ENCODE results near the gene PCNT.

PCNT gene

DNA sequence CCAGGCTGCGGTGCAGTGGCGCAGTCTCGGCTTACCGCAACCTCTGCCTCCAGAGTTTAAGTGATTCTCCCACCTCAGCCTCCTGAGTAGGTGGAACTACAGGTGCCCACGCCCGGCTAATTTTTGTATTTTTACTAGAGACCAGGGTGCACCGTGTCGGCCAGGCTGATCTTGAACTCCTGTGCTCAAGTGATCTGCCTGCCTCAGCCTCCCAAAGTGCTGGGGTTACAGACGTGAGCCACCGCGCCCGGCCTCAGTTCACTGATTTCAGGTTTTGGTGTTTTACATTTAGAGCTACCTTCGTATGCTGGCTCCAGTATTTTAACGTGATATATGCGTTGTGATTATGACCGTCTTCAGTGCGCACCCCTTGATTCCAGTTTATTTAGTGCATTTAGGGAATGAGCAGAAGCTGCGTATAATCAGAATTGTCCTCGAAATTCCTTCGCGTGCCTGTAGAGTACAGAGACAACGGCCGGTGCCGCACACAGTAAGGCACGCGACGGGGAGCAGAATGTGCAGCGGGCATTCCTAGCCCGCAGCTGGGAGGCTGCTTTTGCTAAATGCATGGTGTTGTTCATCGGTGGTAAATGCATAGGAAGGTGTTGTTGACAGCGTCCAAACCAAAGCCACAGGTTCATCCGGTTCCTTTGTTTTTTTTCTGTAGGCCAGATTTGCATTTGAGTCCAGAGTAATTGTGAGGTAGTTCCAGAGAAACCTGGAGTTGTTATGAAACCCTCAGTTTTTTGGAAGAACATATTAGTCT, 85.9 kb downstream of the PCNT start:
- DNase-seq = no peak

DNA sequence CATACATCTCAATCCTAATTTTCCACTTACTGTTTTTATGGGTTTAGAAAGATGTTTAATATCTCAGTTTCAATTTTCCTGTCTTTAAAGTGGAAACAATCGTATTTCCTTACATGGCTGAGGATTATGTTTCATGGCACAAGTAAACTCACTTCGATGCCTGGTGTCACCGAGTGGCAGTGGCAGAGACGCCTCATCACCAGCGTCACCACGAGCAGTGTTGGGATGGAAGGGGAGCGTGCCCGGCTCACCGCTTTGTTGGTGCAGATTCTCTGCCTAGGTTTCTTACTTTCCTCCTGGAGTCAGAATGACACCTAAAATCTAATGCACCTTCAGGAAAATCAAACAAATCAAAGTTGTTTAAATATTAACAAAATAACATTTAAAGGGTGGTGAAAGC, 86.6 kb downstream of the PCNT start:
- DNase-seq = no peak

DNA sequence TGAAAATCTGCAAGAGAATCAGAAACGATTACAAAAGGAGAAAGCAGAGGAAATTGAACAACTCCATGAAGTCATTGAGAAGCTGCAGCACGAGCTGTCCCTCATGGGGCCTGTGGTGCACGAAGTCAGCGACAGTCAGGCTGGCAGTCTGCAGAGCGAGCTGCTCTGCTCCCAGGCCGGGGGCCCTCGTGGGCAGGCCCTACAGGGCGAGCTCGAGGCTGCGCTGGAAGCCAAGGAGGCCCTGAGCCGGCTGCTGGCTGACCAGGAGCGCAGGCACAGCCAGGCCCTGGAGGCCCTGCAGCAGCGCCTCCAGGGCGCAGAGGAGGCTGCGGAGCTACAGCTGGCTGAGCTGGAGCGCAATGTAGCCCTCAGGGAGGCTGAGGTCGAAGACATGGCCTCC, 87.3 kb downstream of the PCNT start:
- DNase-seq = no peak

DNA sequence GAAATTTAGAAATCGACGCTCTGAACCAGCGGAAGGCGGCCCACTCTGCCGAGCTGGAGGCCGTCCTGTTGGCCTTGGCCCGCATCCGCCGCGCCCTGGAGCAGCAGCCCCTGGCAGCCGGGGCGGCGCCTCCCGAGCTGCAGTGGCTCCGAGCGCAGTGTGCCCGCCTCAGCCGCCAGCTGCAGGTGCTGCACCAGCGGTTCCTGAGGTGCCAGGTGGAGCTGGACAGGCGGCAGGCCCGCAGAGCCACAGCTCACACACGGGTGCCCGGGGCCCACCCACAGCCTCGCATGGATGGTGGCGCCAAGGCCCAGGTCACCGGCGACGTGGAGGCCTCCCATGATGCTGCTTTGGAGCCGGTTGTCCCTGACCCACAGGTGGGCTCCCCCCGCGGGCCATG, 87.7 kb downstream of the PCNT start:
- no peak for DNase-seq

DNA sequence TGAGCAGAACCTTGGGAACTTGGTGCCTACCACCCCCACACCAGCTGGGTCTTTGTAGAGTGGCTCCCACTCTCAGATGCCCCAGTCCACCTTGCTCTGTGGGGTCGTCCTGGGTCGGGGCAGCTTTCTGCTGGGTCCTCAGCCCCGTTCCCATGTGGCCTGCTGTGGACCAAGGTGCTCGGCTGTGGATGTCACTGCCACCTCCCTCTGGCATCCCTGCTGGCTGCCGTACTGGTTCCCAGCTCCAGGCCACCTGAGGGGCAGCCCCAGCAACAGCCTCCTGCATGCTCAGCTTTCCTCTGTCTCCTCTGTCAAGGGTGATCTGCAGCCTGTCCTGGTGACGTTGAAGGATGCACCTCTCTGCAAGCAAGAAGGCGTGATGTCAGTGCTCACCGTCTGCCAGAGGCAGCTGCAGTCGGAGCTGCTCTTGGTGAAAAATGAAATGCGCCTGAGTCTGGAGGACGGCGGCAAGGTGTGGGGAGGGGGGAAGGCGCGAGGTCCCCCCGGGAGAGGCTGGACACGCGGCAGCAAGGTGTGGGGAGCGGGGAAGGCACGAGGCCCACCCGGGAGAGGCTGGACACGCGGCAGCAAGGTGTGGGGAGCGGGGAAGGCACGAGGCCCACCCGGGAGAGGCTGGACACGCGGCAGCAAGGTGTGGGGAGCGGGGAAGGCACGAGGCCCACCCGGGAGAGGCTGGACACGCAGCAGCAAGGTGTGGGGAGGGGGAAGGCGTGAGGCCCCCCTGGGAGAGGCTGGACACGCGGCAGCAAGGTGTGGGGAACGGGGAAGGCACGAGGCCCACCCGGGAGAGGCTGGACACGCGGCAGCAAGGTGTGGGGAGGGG, 88.8 kb downstream of the PCNT start:
- no peak for DNase-seq

DNA sequence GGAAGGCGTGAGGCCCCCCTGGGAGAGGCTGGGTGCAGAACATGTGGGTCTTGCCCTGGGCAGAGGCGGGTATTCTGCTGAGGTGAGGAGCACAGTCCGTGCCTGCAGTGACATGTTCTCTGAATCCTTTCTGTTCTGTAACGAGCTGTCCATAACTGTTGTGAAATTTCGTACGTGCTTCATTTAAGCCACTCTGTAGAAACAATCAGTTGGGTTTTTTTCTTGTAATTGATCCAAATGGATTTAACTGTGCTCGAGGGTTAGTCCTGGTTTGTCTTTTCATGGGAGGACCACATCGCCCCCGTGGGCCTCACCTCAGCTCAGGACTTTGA, 89.4 kb downstream of the PCNT start:
- no peak for DNase-seq

DNA sequence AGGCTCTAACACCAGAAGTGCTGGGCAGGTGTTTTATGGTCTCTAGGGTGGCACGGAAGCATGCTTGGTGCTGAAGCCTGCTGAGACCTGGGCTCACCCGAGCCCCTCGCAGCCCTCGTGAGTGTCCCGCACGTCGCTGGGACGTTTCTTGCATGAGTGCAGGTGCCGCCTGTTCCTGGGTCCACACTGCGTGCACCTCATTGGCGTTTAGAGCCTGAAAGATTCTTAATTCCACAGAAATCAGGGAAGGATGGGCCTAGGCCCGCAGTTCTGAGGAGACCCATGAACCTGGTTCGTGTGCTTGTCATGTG, 91.0 kb downstream of the PCNT start:
- DNase-seq = no peak

DNA sequence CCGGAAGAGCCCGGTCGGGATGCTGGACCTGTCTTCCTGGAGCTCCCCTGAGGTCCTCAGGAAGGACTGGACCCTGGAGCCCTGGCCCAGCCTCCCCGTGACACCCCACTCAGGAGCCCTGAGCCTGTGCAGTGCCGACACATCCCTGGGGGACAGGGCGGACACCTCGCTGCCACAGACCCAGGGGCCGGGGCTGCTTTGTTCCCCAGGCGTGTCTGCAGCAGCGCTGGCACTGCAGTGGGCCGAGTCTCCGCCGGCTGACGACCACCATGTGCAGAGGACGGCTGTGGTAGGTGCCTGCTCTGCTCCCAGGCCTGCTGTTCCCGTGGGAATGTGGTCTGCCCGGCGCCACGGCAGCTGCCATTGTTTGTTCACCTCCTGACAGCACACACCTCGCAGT, 92.6 kb downstream of the PCNT start:
- DNase-seq = no peak

DNA sequence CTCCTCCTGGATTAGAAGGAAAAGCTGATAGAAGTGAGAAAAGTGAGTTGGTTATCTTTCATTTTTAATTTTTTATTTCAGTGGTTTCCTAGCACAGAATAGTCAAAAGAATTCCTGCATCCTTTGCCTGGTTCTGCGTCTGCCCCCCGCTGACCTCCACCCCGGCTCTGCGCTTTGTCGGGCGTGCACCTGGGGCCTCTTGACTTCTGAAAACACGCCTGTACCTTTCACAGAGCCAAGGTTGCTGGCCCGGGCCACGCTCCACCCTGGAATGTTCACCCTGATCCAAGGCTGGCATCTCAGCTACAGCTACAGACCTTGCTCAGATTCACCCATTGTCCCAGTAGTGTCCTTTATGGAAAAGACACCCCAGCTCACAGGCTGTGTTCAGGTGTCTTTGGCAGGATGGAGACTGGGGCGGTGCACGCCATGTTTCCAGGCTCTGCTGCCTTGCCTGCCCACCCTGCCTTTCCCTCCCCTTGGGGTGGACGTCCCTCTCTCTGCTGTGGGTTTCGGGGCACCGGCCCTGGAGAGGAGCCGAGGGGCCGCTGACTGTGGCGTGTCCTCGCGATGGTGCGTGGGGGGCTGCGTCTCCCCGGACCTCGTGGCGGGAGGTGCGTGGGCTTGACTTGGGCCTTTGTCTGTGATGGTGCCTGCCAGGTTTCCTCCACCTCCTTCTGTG, 94.5 kb downstream of the PCNT start:
- DNase-seq = no peak

DNA sequence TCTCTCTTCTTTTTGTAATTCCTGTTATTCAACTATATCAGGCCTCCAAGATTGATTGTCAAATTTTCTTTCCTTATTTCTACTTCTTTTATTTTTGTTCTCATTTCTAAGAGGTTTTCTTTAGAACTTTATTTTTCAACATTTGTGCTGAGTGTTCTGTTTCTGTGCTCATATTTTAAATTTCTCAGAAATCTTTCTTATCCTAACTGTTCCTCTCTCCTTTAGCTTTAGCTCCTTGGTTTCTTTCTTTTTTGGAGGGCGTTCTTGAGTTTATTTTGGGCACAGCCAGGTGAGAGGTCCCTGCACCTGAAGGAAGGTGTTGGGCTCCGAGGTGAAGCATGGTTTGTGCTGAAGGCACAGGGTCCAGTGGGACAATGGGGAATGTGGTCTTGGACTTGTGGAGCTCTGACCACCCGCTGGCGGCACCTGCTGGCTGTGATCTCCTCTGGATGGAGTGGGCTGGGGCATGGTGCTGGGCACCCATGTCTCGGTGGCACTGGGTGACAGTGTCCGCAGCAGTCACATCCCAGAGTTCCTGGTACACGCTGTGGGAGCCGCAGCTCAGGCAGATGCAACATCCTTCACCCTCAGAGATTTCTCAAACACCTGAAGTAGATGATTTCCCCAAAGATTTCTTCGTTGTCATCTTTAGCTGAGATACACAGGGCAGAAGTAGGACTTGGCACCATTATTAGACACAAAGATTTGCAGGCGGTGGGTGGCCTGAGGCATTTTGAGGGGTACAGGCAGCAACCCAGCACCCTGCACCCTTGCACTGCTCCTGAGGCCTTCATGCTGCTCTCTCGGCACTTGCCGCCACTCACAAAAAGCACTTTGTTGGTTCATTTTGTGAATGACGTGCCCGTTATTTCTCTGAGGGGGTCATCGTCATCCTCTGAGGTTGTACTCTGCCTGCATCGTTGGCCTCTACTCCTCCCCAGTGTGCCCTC, 96.6 kb downstream of the PCNT start:
- DNase-seq = no peak

DNA sequence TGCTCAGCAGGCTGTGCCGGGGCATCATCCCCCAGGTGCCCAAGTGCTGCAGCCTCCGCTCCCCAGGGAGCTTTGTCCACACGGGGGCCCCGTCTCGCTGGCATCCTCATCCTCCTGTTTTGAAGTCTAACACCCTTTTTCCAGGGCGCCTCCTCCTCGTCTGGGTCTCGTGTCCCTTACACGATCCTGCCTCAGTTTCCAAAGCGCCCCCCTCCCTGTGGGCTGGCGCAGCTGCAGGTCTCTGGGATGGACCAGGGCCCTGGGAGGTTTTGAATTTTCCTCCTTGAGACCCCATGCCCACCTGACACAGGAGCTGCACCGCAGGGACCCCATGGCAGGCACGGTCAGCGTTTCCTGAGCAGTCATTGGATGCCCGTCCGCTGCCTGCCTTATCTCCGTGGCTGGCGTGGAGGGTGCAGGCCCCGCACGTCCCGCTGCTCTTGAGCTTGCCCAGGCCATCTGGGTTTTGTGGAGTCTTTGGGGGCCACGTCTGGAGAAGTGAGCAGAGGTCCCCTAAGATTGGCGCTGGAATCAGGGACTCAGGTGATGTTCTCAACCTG, 97.3 kb downstream of the PCNT start:
- DNase-seq = no peak

DNA sequence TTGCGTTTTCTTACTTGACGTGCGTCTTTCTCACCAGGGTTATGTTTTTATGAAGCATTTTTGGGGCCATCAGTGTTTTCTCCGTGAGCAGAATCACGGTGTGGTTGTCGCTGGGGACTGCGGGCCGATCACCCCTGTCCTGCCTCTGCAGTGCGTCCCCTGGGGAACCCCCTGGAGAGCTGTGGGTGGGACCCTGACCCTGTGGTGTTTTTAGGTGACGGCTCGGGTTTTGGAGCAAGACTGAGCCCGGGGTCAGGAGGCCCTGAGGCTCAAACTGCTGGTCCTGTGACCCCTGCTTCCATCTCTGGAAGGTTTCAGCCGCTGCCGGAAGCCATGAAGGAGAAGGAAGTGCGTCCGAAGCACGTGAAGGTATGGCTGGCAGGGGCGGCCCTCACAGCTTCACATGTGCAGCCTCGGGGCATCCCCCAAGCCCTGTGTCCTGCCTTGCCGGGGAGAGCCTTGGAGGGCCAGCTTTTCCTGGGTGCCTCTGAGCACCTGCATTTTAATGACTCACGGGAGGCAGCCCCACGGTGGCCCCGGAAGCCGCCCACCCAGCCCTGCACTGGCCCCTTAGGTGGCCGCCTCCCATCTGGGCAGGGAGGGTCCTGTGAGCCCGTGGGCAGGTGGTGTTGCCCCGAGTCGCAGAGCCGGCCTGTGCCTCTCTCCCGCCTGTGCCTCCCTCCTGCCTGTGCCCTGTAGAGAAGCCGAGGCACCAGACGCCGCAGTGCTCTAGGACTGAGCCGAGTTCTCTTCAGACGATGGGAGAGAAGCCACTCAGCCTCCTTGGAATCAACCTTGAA, 98.0 kb downstream of the PCNT start:
- DNase-seq = no peak

DNA sequence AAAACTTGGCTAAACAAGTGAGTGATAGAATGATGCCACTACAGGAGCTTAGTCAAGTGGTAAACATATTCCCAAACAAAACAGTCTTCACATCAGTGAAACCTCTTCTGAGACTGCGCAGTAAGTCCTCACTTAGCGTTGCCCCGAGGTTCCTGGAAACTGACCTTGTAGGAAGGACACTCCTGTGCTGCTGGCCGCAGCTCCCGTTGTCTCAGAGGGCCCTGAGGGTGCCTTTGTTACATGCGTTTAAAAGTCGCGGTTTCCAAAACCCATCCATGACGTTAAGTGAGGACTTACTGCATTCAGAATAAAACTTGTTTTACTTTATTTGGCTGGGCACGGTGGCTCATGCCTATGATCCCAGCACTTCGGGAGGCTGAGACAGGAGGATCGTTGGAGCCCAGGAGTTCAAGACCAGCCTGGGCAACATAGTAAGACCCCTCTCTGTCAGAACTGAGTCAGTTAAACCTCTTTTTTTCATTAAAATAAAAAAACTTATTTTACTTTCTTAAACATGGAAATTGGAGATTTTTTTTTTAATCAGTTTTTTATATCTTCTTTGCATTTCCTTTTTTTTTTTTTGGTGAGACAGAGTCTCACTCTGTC, 98.8 kb downstream of the PCNT start:
- DNase-seq = no peak

DNA sequence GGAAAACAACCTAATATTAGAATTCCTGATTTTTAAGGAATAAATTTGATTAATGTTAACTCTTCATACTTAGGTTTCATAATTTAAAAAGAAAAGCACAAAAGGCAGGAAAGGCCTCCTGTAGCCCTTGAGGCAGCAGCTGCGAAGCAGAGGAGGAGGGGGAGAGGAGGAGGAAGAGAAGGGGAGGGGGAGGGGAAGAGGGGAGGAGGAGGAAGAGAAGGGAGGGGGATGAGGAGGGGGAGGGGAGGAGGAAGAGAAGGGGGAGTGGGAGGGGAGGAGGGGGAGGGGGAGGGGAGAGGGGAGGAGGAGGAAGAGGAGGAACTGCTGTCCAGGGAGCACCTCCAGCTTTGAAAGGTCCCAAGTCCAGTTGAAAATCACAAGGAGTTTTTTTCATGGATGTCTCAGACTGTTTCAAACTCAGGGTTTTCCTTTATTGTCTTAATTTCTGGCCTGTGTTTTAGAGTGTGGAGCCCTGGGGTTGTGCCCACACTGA, 99.6 kb downstream of the PCNT start:
- DNase-seq = no peak

DNA sequence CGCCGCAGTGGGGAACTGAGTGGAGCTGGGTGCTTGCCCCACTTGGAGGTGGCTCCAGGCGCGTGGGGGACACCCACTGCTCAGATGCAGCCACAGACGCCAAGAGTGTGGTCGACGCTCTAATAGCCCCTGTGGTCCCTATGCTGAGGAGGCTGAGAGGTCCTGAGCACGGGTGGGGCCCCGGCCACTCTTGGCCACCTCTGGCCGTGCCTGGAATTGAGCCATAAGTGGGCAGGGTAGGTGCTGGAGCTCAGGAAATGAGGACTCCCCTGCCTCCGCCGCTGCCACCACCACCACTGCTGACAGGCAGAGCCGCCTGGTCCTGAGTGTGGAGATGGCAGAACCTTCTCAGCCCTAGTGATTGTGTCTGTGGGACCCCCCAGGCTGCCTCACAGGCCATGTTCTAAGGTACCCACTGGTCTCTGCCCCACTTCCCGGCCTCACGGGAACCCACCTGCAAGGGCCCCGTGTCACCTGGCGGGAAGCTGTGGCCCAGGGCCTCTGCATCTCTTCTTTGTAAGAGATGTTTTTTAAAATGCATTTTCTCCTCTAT, 100.2 kb downstream of the PCNT start:
- DNase-seq = no peak

DNA sequence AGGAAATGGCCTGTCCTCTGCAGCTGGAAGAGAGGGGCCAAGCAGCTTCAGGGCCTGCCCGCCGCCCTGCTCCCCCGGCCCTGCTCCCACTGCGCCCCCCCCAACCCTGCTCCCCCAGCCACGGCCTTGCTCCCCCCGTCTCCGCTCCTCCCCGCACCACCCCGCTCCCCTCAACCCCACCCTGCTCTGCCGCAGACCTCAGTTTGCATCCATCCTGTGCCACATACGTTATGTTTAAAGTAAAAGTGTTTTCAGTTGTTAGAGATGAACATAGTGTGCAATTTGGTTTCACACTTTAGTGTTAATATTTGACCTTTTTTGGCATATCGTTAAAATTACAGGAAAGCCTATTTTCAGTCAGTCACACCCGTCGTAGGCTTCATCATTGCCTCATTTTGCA, 100.7 kb downstream of the PCNT start:
- DNase-seq = no peak

DNA sequence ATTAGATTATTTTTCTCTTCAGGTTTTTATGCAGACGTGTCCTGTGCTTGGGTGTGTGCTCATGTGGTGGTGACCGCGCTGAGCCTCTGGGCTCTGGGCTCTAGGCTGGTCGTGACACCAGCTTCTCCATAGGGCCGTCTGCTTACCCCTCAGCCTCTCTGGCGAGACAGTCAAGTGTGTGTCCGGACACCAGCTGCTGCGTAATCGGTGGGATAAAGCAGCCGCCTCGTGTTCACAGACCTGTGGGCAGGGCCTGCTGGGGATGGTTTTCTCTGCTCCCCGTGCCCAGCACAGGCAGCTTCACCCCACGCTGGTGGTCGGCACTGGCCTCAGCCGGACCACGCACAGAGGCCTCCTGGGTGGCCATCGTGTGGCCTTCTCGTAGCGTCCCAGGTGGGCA, 101.1 kb downstream of the PCNT start:
- DNase-seq = no peak

DNA sequence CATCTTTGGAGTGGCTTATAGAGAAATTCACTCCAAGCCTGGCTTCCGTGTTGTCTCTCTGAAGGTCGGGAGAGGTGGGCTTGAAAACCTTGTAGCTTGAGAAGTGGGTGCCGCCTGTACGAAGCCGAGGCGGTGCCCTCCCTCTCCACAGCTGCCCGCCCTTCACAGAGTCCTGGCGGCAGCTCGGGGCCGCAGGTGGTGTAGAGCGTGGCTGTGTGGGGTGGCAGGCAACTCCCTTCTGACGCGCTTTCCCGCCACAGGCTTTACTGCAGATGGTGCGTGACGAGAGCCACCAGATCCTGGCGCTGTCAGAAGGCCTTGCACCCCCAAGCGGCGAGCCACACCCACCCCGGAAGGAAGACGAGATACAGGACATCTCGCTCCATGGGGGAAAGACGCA, 101.6 kb downstream of the PCNT start:
- DNase-seq = no peak

DNA sequence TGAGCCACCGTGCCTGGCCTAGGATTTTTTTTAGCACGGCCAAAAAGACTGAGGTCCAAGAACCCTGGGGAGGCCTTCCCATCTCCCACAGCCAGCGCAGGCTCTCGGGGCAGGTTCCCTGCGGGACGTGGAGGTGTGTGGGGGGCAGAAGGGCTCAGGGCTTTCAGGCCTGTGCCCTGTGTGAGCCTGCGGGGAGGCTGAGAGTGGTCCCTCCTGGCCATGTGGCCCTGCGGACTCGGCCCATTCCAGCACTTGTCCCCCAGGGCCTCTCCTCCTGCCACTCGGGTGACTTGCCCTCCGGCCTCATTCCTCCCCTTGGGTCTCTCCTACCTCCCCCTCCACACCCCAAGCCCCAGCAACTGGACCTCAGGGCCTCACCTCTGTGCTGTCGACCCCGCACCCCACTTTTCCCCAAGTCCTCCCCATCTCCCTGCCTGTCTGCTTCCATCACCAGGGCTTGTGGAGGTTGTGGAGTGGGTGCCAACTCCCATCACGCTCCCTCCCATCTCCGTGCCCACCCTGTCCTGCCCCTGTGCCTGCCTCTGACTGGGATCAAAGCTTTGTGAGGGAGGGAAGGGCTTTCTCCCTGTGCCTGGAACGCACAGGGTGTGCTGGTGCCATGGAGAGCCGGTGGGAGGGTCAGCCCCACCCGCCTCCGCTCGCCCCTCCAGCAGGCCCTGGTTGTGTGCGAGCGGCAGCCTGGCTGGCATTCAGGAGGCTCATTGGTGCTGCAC, 102.5 kb downstream of the PCNT start:
- no peak for DNase-seq

DNA sequence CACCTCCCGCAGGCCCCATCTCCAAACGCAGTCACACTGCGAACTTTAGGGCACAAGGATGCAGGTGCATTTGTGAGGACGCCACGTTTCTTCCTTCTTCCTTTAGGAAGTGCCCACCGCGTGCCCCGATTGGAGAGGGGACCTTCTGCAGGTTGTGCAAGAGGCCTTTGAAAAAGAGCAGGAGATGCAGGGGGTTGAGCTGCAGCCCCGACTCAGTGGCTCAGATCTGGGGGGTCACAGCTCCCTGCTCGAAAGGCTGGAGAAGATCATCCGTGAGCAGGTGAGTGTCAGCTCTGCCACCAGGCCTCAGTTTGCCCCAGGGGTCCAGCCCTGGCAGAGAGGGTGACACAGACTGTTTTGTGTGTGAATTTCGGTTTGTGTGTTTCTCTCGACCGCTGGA, 103.6 kb downstream of the PCNT start:
- no peak for DNase-seq

All from T1000 (cell line).